ENCODE measurements around the gene FADS3.
A peak's percentile ranks its signal among the peaks of the same experiment; 100 is the strongest.

Gene FADS3

GRCh38 chr11:61872935-61873565, 18.3 kb downstream of the FADS3 start:
- no peak for TF ChIP-seq POLR2A (IDR thresholded peaks at IDR 0.05; ENCODE audit: low read depth, low read length)
- FAIRE-seq: no peak
- DNase-seq (ENCODE audit: insufficient read length, low spot score): no peak

- TF ChIP-seq POLR2A (IDR thresholded peaks at IDR 0.05; ENCODE audit: low read depth, low read length): 0 out of 2 replicates have a peak, but pooled peaks have one; percentile 28
- FAIRE-seq: no peak
- peak; percentile 94 for DNase-seq (ENCODE audit: insufficient read length, low spot score)
Measured at GRCh38 chr11:61871158-61871597, 20.2 kb downstream of the FADS3 start.

GRCh38 chr11:61870541-61871031, 20.8 kb downstream of the FADS3 start:
- no peak for FAIRE-seq
- TF ChIP-seq POLR2A (IDR thresholded peaks at IDR 0.05; ENCODE audit: low read depth, low read length): no peak

GRCh38 chr11:61869708-61870451, 21.5 kb downstream of the FADS3 start:
- no peak for TF ChIP-seq POLR2A (IDR thresholded peaks at IDR 0.05; ENCODE audit: low read depth, low read length)
- DNase-seq (ENCODE audit: insufficient read length, low spot score) (no peak), FAIRE-seq (no peak)

More at GRCh38 chr11:61870541-61871031, 20.8 kb downstream of the FADS3 start:
- no peak for DNase-seq (ENCODE audit: insufficient read length, low spot score)

- FAIRE-seq (no peak), DNase-seq (ENCODE audit: insufficient read length, low spot score) (no peak)
- no peak for TF ChIP-seq POLR2A (IDR thresholded peaks at IDR 0.05; ENCODE audit: low read depth, low read length)
Measured at GRCh38 chr11:61869429-61869707, 22.0 kb downstream of the FADS3 start.

- DNase-seq (ENCODE audit: insufficient read length, low spot score) (no peak), FAIRE-seq (no peak)
- no peak for TF ChIP-seq POLR2A (IDR thresholded peaks at IDR 0.05; ENCODE audit: low read depth, low read length)
Measured at GRCh38 chr11:61868571-61869428, 22.5 kb downstream of the FADS3 start.

GRCh38 chr11:61866958-61867343, 24.4 kb downstream of the FADS3 start:
- FAIRE-seq (no peak), DNase-seq (ENCODE audit: insufficient read length, low spot score) (no peak)
- TF ChIP-seq POLR2A (IDR thresholded peaks at IDR 0.05; ENCODE audit: low read depth, low read length): no peak

- FAIRE-seq (no peak), DNase-seq (ENCODE audit: insufficient read length, low spot score) (no peak)
- no peak for TF ChIP-seq POLR2A (IDR thresholded peaks at IDR 0.05; ENCODE audit: low read depth, low read length)
Measured at GRCh38 chr11:61866231-61866957, 25.0 kb downstream of the FADS3 start.

GRCh38 chr11:61864814-61865775, 26.2 kb downstream of the FADS3 start:
- no peak for FAIRE-seq
- TF ChIP-seq POLR2A (IDR thresholded peaks at IDR 0.05; ENCODE audit: low read depth, low read length): no peak
- no peak for DNase-seq (ENCODE audit: insufficient read length, low spot score)

GRCh38 chr11:61863548-61864081, 27.7 kb downstream of the FADS3 start:
- FAIRE-seq (no peak), DNase-seq (ENCODE audit: insufficient read length, low spot score) (no peak)
- TF ChIP-seq POLR2A (IDR thresholded peaks at IDR 0.05; ENCODE audit: low read depth, low read length): no peak

GRCh38 chr11:61862714-61863547, 28.4 kb downstream of the FADS3 start:
- FAIRE-seq: no peak
- no peak for DNase-seq (ENCODE audit: insufficient read length, low spot score)

More at GRCh38 chr11:61862714-61863547, 28.4 kb downstream of the FADS3 start:
- TF ChIP-seq POLR2A (IDR thresholded peaks at IDR 0.05; ENCODE audit: low read depth, low read length): no peak

All from H54 (cell line).